Activated CD8-positive, alpha-beta memory T cell treated with anti-CD3 and anti-CD28 coated beads, Interleukin-2, amount 50 U/mL, for 24 hours (primary cell): ENCODE measurements around the gene ACR.
A peak's percentile ranks its signal among the peaks of the same experiment; 100 is the strongest.

Experiments
- DNase-seq: peaks from one replicate; pipeline ENCODE4 v3.0.0-alpha.2; 2020; ENCODE audit errors: extremely low read depth

The ACR gene

GRCh38 chr22:50717709-50718351 lies 20.2 kb upstream of the ACR start:
- DNase-seq: no peak

- no peak for DNase-seq
Measured at GRCh38 chr22:50718352-50718709, 19.7 kb upstream of the ACR start.

- DNase-seq: no peak
Measured at GRCh38 chr22:50719814-50720300, 18.1 kb upstream of the ACR start.

GRCh38 chr22:50720301-50721256 lies 17.4 kb upstream of the ACR start:
- DNase-seq: no peak

GRCh38 chr22:50721257-50721844 lies 16.7 kb upstream of the ACR start:
- DNase-seq: no peak

- no peak for DNase-seq
Measured at GRCh38 chr22:50722048-50722701, 15.8 kb upstream of the ACR start.

- DNase-seq: no peak
Measured at GRCh38 chr22:50722716-50723428, 15.1 kb upstream of the ACR start.

GRCh38 chr22:50723991-50724390 lies 14.0 kb upstream of the ACR start:
- no peak for DNase-seq

- no peak for DNase-seq
Measured at GRCh38 chr22:50724616-50725015, 13.4 kb upstream of the ACR start.

- no peak for DNase-seq
Measured at GRCh38 chr22:50725597-50725996, 12.4 kb upstream of the ACR start.

- no peak for DNase-seq
Measured at GRCh38 chr22:50726643-50727340, 11.2 kb upstream of the ACR start.

GRCh38 chr22:50727678-50728522 lies 10.1 kb upstream of the ACR start:
- DNase-seq: no peak

- no peak for DNase-seq
Measured at GRCh38 chr22:50728523-50728931, 9.5 kb upstream of the ACR start.

GRCh38 chr22:50729391-50730012 lies 8.5 kb upstream of the ACR start:
- no peak for DNase-seq

GRCh38 chr22:50730013-50730891 lies 7.8 kb upstream of the ACR start:
- no peak for DNase-seq

- no peak for DNase-seq
Measured at GRCh38 chr22:50730941-50731661, 6.9 kb upstream of the ACR start.

GRCh38 chr22:50731811-50732624 lies 6.0 kb upstream of the ACR start:
- peak; percentile 7 for DNase-seq
